Neuronal stem cell (in vitro differentiated cells): ENCODE measurements around the gene STMN1.

Experiments
- DNase-seq: peaks from one replicate; pipeline ENCODE4 v3.0.0-alpha.2; 2013; ENCODE audit warnings: low spot score
- H2AFZ ChIP-seq: one replicate; pipeline ENCODE4 v1.6.1; 2013; ENCODE audit warnings: mild to moderate bottlenecking, low read length, inconsistent platforms
- H2AK5ac ChIP-seq: 2 replicates; pipeline ENCODE4 v1.6.1; 2013; ENCODE audit warnings: low read depth, mild to moderate bottlenecking, inconsistent platforms, low read length, moderate library complexity, mixed read lengths
- H2BK120ac ChIP-seq: 2 replicates; pipeline ENCODE4 v1.6.1; 2013; ENCODE audit warnings: low read depth, mild to moderate bottlenecking, inconsistent platforms, low read length, moderate library complexity, mixed read lengths
- H2BK12ac ChIP-seq: one replicate; pipeline ENCODE4 v1.6.1; 2013; ENCODE audit warnings: low read length, inconsistent platforms
- H2BK15ac ChIP-seq: 2 replicates; pipeline ENCODE4 v1.6.1; 2013; ENCODE audit warnings: mild to moderate bottlenecking, low read length, inconsistent platforms, mixed read lengths
- H2BK5ac ChIP-seq: one replicate; pipeline ENCODE4 v1.6.1; 2013; ENCODE audit warnings: inconsistent platforms, mild to moderate bottlenecking, low read length, moderate library complexity
- H3K14ac ChIP-seq: one replicate; pipeline ENCODE4 v1.6.1; 2013; ENCODE audit warnings: low read length, inconsistent platforms
- H3K18ac ChIP-seq: 2 replicates; pipeline ENCODE4 v1.6.1; 2013; ENCODE audit warnings: low read length, inconsistent platforms
- H3K23ac ChIP-seq: 2 replicates; pipeline ENCODE4 v1.6.1; 2013; ENCODE audit warnings: low read depth, mild to moderate bottlenecking, mixed read lengths, low read length, inconsistent platforms; ENCODE audit not compliant: poor library complexity
- H3K27ac ChIP-seq: replicated peaks from 3 replicates; pipeline ENCODE4 v1.5.1; 2013; ENCODE audit warnings: low read length, inconsistent platforms
- H3K27me3 ChIP-seq, 3 experiments: 2 replicates each; pipeline ENCODE4 v1.6.1; 2013; ENCODE audit warnings: low read length in 3 of 3, mild to moderate bottlenecking in 2 of 3, inconsistent platforms in 1 of 3, low read depth in 1 of 3, mixed read lengths in 1 of 3, moderate library complexity in 1 of 3; ENCODE audit not compliant: control insufficient read depth in 3 of 3, insufficient read depth in 3 of 3
- H3K36me3 ChIP-seq, 2 donors: replicated peaks in 1 of 2; 2 replicates each; pipeline ENCODE4 v1.6.1; 2013; ENCODE audit warnings: low read length in 2 of 2; ENCODE audit not compliant: control insufficient read depth in 2 of 2, insufficient read depth in 2 of 2
- H3K4ac ChIP-seq: 2 replicates; pipeline ENCODE4 v1.6.1; 2013; ENCODE audit warnings: inconsistent platforms, mild to moderate bottlenecking, low read length, moderate library complexity
- H3K4me1 ChIP-seq, 2 donors: 1 replicate in 1 of 2; 2 replicates in 1 of 2; pipeline ENCODE4 v1.6.1; 2013; ENCODE audit warnings: low read length in 2 of 2, low read depth in 1 of 2; ENCODE audit not compliant: control insufficient read depth in 2 of 2, insufficient read depth in 1 of 2
- H3K4me2 ChIP-seq: one replicate; pipeline ENCODE4 v1.6.1; 2013; ENCODE audit warnings: mild to moderate bottlenecking, low read length, inconsistent platforms; ENCODE audit not compliant: insufficient read depth, poor library complexity, severe bottlenecking
- H3K4me3 ChIP-seq, 2 donors: 2 replicates each; pipeline ENCODE4 v1.5.1; 2013; ENCODE audit warnings: low read length in 2 of 2, mild to moderate bottlenecking in 2 of 2, inconsistent platforms in 1 of 2, moderate library complexity in 1 of 2
- H3K79me1 ChIP-seq: one replicate; pipeline ENCODE4 v1.6.1; 2013; ENCODE audit warnings: low read depth, mild to moderate bottlenecking, inconsistent platforms, low read length, moderate library complexity
- H3K9ac ChIP-seq: one replicate; pipeline ENCODE4 v1.6.1; 2013; ENCODE audit warnings: mild to moderate bottlenecking, low read depth, low read length, inconsistent platforms; ENCODE audit not compliant: poor library complexity
- H3K9me3 ChIP-seq, 2 donors: replicated peaks in 1 of 2; 2 replicates each; pipeline versions ENCODE3 to v1.6.1; 2013; ENCODE audit warnings: low read length in 2 of 2, mild to moderate bottlenecking in 2 of 2, inconsistent platforms in 1 of 2, low read depth in 1 of 2, mixed read lengths in 1 of 2, moderate library complexity in 1 of 2; ENCODE audit not compliant: control insufficient read depth in 2 of 2, insufficient read depth in 1 of 2
- H4K8ac ChIP-seq: one replicate; pipeline ENCODE4 v1.6.1; 2013; ENCODE audit warnings: low read depth, mild to moderate bottlenecking, inconsistent platforms, low read length, moderate library complexity
- H4K91ac ChIP-seq: one replicate; pipeline ENCODE4 v1.6.1; 2013; ENCODE audit warnings: low read length, low read depth, mild to moderate bottlenecking, inconsistent platforms; ENCODE audit not compliant: poor library complexity
- WGBS, 2 donors: extraction: QIAGEN DNeasy Blood & Tissue Kit; methylation state at CpG; one replicate each; pipeline ENCODE4 v1.1.7; 2013; ENCODE audit warnings: missing lambda C conversion rate in 2 of 2, mixed read lengths in 1 of 2; ENCODE audit not compliant: insufficient read length in 2 of 2, insufficient replicate concordance in 1 of 2; ENCODE audit errors: extremely low coverage in 2 of 2; 5-methylcytosine and 5-hydroxymethylcytosine counted together

The STMN1 gene

DNA sequence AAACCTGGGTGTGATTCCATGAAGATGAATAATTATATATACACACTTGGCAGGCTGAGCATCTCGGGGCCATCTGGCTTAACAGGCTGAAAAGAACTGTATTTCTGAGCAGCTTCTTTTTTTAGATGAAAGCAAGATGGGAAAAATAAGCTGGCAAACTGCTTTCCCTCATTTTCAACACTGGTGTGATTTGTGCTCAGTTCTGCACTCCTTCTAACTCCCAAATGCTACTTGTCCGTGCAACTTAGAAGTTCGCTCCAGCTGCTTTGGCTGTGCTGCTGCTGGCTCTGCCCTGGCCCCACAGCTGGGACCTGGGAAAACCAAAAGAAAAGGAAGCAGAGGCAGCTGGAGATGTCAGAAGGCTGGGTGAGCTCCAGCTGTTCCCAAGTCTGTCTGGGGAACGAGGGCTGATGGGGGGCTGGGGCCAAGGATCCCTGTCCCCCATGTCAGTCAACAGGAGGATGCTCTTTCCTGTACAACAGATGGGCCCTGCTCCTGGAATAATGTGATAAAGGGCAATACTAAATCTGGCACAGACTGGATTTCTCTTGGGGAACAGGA lies 46.7 kb upstream of the STMN1 start:
- Histone ChIP-seq H2BK5ac (no peak overlapping the region), H3K36me3 (peaks cover 2 to 7% of the 10 kb centered on the region in 2 donors), H2BK12ac (no peak overlapping the region), H2BK120ac (no peak overlapping the region), H3K4me2 (no peak overlapping the region), H4K91ac (no peak overlapping the region), H3K9ac (no peak overlapping the region), H3K23ac (no peak overlapping the region), H3K18ac (no peak overlapping the region), H2AFZ (peak overlapping the region; percentile 42), H3K79me1 (no peaks in the 10 kb centered on the region), H3K9me3 (no peaks in the 10 kb centered on the region), H3K27me3 (no peaks in the 10 kb centered on the region), H3K14ac (no peak overlapping the region), H4K8ac (no peak overlapping the region), H3K4me3 (no peak overlapping the region), H3K4me1 (peaks cover 2 to 7% of the 10 kb centered on the region in 2 donors), H2BK15ac (no peak overlapping the region), H3K4ac (no peak overlapping the region), H3K27ac (no peak overlapping the region), H2AK5ac (no peak overlapping the region)
- WGBS, 2 donors, result no CpG with 5 or more reads among the region's 4 CpGs
- DNase-seq, result no peak

DNA sequence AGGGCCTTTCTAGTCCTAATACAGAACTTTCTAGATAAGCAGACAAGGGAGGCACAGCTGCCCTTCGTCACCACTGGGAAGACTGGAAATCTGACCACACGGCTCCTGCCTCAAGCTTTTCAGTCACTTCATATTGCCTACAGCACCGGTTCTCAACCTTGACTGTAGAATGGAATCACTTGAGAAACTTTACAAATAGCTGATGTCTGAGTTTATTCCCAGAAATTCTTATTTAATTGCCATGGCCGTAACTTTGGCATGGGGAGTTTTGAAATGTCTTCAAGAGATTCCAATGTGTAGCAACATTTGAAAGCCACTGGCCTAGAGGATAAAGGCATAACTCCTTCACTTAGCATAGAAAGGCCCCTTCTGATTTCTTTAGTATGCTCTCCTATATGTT lies 42.4 kb upstream of the STMN1 start:
- Histone ChIP-seq H3K18ac (no peak overlapping the region), H3K4me3 (no peak overlapping the region), H3K79me1 (no peaks in the 10 kb centered on the region), H2AFZ (no peak overlapping the region), H3K27me3 (no peaks in the 10 kb centered on the region), H3K4me1 (peaks cover 0 to 4% of the 10 kb centered on the region in 2 donors), H3K23ac (no peak overlapping the region), H4K91ac (no peak overlapping the region), H2BK120ac (no peak overlapping the region), H2BK5ac (no peak overlapping the region), H3K9me3 (no peaks in the 10 kb centered on the region), H3K4me2 (no peak overlapping the region), H2BK12ac (no peak overlapping the region), H3K14ac (no peak overlapping the region), H4K8ac (no peak overlapping the region), H3K36me3 (no peaks in the 10 kb centered on the region), H2BK15ac (no peak overlapping the region), H3K4ac (no peak overlapping the region), H2AK5ac (no peak overlapping the region), H3K9ac (no peak overlapping the region), H3K27ac (no peak overlapping the region)
- no CpG with 5 or more reads among the region's 4 CpGs for WGBS, 2 donors
- DNase-seq, result no peak

DNA sequence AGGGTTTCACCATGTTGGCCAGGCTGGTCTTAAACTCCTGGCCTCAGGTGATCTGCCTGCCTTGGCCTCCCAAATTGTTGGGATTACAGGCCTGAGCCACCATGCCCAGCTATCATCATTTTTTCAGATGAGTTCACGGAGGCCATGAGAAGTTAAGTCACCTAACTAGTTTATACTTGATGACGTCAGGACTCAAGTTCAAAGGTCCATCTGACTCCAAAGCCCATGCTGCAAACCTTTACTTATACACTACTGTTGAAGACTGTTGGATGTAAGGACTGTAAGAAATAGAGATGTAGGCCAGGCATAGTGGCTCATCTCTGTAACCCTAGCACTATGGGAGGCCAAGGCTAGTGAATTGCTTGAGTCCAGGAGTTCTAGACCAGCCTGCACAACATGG lies 40.8 kb upstream of the STMN1 start:
- Histone ChIP-seq H2BK120ac (no peak overlapping the region), H3K27me3 (no peaks in the 10 kb centered on the region), H2BK15ac (no peak overlapping the region), H3K79me1 (no peaks in the 10 kb centered on the region), H3K18ac (no peak overlapping the region), H2AFZ (no peak overlapping the region), H3K36me3 (no peaks in the 10 kb centered on the region), H4K8ac (no peak overlapping the region), H3K9me3 (no peaks in the 10 kb centered on the region), H3K23ac (no peak overlapping the region), H4K91ac (no peak overlapping the region), H2AK5ac (no peak overlapping the region), H2BK12ac (no peak overlapping the region), H3K4ac (no peak overlapping the region), H3K27ac (no peak overlapping the region), H3K9ac (no peak overlapping the region), H2BK5ac (no peak overlapping the region), H3K14ac (no peak overlapping the region), H3K4me1 (no peaks in the 10 kb centered on the region), H3K4me3 (no peak overlapping the region), H3K4me2 (no peak overlapping the region)
- no peak for DNase-seq
- WGBS, 2 donors, result no CpG with 5 or more reads among the region's 2 CpGs

DNA sequence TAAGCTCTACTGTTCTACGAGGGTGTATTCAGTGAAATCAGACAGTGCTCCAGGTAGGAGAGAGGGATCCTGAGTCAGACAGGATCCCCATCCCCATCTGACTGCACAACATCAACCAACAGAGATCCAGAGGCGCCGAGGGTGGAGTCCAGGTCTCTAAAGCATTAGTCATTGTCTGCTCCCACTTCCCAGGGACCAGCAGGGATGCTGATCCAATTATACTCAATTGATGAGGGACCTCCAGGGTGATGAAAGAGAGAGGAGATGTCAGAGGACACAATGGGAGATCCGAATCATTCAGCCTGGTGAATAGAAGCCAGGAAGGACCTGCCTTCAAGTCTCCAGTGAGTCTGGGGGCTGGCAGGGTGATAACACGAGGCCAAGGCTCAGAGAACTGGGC lies 39.5 kb upstream of the STMN1 start:
- no peak overlapping the region for H3K27ac ChIP-seq
- no peaks in the 10 kb centered on the region for H3K4me1 ChIP-seq
- peak; percentile 40 for DNase-seq
- no peak overlapping the region for H2BK5ac ChIP-seq
- H3K18ac ChIP-seq, result no peak overlapping the region
- H3K23ac ChIP-seq, result no peak overlapping the region
- H3K14ac ChIP-seq, result no peak overlapping the region
- H3K79me1 ChIP-seq, result no peaks in the 10 kb centered on the region
- H2BK12ac ChIP-seq, result no peak overlapping the region
- no peak overlapping the region for H2AK5ac ChIP-seq
- no peak overlapping the region for H4K8ac ChIP-seq
- H3K36me3 ChIP-seq, result no peaks in the 10 kb centered on the region
- no CpG with 5 or more reads among the region's 5 CpGs for WGBS, 2 donors
- H3K9me3 ChIP-seq, result no peaks in the 10 kb centered on the region
- H2AFZ ChIP-seq, result peak overlapping the region; percentile 61
- no peaks in the 10 kb centered on the region for H3K27me3 ChIP-seq
- H3K9ac ChIP-seq, result no peak overlapping the region
- no peak overlapping the region for H4K91ac ChIP-seq
- H2BK120ac ChIP-seq, result no peak overlapping the region
- no peak overlapping the region for H3K4ac ChIP-seq
- no peak overlapping the region for H3K4me3 ChIP-seq
- no peak overlapping the region for H3K4me2 ChIP-seq
- H2BK15ac ChIP-seq, result no peak overlapping the region
